Smooth muscle cell of the brain vasculature (primary cell): Measurements from ENCODE around the gene PCDHGC4.
A peak's percentile ranks its signal among the peaks of the same experiment; 100 is the strongest.

Experiments
- DNase-seq: peaks from one replicate; pipeline ENCODE4 v3.0.0-alpha.2; 2012; ENCODE audit warnings: low read depth, low spot score

The PCDHGC4 gene

DNA sequence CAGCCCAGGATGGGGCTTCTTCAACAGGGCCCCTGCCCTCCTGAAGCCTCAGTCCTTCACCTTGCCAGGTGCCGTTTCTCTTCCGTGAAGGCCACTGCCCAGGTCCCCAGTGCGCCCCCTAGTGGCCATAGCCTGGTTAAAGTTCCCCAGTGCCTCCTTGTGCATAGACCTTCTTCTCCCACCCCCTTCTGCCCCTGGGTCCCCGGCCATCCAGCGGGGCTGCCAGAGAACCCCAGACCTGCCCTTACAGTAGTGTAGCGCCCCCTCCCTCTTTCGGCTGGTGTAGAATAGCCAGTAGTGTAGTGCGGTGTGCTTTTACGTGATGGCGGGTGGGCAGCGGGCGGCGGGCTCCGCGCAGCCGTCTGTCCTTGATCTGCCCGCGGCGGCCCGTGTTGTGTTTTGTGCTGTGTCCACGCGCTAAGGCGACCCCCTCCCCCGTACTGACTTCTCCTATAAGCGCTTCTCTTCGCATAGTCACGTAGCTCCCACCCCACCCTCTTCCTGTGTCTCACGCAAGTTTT lies 27.6 kb downstream of the PCDHGC4 start:
- DNase-seq, result no peak

DNA sequence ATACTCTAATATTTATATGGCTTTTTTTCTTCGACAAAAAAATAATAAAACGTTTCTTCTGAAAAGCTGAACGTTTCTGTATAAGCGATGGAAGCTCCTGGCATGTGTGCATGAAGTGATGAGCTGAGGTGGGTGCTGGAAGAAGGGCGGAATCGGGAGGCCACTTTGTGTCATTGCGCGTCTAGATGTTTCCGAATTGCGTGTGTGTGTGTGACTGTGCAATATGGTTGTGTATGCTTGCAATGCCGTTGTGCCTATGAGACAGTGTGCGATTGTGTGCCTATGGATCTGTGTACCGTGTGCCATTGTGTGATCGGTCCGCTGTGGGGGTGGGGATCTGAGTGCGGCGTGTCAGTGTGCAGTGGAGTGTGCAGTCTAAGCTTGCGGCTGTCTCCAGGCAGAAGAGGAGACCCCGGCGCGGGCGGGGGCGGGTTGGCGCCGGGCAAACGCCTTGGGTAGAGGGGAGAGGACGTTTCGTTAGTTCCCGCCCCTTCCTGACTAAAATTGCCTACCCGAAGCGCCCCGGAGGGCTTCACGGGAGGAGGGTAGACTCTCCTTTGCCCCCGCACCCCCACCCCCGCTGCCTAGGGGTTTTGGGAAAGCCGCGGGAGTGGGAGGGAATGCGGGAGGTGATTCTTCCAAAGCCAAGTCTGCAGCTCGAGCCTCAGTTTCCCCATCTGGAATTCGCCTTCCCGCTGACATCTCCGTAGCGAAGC lies 28.2 kb downstream of the PCDHGC4 start:
- no peak for DNase-seq

DNA sequence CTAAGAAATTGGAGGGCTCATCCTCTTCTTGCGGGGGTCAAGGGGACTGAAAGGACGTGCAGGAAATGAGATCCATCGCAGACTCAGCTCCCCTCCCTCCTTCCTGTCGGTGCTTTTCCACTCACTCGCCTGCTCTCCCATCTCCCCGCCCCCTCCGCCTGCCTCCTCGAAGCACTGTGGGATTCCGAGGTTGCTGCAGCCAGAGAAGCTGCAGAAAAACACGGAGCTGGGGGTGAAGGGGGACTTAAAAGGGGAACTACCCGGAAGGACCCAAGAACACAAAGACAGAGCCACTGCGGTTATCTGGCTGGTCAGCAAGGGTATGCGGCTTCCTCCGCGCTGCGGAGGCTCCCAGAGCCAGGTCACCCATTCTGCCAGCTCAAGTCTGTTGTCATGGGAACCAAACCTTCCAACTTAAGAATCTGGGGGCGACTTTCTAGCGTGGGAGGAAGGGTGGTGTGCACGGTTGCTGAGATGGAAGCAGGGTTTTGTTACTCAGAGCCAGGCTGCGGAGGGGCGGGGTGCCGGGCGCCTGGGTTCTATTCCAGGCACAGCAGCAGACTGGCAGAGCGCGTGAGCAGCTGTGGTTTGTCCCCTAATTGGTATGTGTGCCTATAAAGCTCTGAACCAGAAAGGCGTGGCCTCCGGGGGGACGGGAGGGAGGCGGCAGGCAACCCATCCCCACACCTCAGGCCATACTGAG lies 28.9 kb downstream of the PCDHGC4 start:
- no peak for DNase-seq

DNA sequence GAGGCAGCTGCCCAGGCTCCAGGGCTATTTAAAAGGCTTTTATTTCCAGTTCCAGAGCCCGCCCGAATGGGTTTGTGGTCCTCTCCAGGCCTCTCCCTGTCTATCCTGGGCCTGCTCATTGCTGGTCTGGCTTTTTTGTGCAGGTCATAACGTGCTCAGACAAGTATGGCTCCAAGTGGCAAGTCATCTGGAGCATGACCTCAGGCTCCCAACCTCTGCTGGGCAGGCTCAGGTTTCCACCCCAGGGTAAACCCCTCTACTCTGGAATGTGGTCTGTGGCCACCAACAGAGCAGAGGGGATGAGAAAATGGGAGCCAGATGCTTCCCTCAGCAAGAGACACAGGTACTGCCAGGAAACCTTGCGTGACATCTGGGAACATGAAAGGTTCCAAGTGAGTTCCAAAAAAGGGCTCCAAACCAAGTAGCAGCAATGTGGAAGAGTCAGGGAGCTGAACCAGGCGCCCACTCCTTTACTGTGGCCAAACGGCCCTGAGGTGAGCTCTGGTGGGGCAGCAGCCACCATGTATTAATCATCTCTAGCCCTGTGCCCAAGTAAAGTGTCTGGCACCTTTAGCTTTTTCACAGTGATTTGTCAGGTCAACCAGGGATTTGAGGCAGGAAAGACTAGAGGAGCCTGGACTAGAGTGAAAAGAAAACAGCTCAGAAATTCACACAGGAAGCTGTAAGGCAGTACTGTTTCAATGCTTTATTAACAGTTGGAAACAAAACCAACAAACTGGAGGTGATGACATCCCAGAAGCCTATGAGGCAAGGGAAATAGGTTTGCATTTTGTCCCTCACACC lies 29.7 kb downstream of the PCDHGC4 start:
- DNase-seq, result no peak

DNA sequence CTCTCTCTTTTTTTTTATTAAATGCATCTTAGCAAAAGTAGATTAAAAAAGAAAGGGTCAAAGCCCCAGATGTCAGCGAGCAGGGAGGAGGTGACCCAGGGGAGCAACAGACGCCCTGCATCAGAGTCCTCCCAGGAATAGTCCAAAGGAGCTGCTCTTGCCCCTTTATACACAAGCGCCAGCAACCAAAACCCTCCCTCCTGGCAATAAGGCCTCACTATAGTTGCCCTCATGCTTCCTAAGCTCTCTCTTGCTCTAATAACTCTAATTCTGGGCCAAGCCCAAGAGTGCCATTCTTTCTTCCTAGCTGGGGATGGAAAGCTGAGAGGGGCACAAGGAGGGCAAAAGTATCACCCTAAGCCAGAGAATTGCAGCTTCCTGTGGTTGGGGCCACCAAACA lies 30.3 kb downstream of the PCDHGC4 start:
- DNase-seq, result no peak

DNA sequence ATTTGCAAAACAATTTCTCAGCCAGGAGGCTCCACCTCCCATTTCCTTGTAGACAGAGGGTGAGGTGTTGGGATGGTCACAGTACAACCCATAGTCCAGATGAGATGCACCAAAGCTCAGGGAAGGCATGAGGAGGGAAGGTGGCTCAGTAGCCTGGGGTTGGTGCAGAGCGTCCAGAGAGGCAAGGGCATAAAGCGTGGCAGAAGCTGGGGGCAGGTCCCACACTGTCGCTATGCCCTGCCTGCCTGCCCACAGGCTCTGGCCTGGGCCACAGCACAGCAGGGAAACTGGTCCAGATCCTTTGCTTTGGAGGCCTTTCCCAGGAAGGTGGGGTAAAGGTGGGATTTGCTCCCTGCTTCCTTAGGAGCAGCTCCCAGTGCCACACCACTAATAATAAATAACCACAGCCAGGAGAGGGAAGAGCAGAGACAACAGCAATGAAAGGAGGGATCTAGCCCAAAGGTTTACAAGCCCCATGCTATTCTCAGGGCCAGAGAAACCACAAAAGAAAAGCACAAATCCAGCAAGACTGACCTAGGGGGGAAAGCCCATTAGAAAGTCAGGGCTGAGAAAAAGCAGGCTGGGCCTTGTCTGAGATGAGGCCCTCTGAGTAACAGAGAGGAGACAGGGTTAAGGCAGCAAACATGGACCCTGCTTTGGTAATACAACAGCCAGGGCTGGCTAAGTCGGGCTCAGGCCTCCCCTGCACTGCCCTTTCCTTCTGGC lies 31.3 kb downstream of the PCDHGC4 start:
- no peak for DNase-seq

DNA sequence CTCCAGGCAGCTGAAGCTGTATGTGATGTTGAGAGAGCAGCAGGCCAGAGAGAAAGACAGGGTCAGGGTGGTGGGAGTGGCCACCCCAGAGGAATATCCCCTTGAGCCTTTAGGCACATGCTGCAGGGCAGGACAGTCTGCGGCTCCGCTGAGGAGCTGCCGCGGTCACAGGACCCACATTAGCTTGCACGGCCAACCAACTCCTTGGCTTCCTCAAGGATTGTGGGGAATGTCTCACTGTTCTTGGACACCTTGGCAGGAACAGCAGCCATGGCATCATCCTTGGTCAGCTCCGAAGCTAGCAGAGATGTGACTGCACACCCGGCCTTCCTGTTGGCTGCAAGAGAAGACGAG lies 31.8 kb downstream of the PCDHGC4 start:
- no peak for DNase-seq

DNA sequence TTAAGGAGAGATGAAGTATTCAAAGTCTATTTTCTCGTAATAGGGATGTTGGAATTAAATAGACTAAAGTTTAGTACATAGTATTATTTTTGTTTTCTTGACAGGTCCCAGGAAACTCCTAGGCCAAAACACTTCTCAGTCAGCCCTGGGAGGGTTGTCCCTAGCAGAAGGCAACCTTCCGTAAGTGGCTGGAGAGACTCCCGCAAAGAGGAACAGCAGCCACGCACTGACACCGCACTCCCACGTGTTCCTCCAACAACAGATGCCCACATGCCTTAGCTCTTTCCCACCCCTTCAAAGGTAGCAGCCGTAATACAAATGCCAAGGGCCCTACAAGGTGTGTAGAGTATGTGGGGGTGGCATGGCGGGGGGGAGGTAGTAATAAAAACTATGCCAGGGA lies 32.5 kb downstream of the PCDHGC4 start:
- DNase-seq, result no peak

DNA sequence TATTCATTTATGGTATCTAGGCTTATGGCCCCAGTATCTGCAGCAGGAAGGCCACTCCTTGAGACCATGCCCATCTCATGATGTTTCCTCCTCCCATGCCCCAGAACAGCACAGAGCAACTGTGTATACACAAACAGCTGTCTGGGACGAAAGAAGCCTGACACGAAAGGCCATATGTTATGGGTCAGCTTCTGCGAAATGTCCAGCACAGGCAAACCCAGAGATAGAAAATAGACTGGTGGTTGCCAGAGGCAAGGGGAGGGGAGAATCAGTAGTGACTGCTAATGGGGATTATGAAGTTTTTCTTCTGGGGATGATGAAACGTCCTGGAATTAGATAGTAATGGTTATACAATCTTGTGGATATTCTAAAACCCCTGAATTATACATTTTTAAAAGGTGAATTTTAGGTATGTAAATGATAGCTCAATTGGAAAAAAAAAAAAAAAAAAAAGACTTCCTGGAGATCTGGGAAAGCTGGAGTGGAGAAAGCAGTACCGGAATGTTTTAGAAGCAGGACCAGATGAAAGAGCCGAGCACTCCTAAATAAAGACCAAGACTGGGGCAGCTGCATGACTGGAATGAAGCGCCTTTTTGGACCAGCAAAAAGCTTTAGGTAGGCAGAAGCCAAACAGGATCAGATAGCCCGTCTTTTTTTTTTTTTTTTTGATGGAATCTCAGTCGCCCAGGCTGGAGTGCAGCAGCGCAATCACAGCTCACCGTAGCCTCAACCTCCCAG lies 33.2 kb downstream of the PCDHGC4 start:
- DNase-seq, result no peak

DNA sequence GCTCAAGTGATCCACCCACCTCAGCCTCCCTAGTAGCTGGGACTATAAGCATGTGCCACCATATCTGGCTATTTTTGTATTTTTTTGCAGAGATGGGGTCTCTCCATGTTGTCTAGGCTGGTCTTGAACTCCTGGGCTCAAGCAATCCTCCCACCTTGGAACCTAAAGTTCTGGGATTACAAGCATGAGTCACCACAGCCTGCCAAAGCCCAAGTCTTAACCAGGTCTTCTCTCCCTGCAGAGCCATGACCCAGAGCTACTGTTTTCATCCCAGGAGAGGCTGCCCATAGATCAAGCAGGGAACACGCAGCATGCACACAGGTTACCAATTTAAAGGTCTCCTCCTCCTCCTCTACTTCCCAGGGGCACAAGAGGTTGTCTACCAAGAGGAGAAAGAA lies 33.8 kb downstream of the PCDHGC4 start:
- DNase-seq, result no peak

DNA sequence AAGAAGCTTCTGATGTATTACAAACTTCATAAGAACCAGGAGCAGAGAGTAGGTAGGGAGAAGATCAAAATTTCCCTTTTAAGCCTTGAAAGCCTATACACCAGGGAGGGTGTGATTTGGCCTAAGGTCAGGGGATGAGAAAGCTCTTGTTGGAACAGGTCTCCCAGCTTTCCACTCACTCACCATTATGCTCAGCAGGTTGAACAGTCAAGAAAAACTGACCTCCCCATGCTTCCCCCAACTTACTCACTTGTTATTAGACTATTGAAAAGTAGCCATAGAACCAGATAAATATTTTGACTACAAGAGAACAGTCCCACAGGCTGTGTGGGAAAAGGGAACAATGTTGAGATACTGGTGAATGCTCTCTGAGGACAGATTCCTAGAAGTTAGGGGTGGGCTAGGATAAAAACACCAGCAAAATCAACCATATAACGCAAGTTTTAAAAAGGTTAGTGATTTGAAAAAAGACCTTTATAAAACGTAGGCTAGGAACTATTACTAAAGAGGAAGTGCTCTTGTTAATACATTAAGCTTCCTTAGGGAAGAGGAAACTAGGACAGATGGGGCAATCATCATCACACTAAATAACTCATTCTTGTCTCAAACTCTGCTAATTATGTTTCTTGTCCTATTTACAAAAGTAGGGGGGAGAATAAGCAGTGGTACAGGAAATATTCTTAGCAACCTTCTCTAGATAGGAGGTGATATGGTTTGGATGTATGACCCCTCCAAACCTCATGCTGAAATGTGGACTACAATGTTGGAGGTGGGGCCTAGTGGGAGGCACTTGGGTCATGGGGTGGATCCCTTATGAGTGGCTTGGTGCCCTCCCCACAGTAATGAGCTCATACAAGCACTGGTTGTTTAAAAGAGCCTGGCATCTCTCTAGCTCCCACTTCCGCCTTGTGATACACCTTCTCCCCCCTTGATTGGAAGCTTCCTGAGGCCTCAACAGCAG lies 35.1 kb downstream of the PCDHGC4 start:
- no peak for DNase-seq

DNA sequence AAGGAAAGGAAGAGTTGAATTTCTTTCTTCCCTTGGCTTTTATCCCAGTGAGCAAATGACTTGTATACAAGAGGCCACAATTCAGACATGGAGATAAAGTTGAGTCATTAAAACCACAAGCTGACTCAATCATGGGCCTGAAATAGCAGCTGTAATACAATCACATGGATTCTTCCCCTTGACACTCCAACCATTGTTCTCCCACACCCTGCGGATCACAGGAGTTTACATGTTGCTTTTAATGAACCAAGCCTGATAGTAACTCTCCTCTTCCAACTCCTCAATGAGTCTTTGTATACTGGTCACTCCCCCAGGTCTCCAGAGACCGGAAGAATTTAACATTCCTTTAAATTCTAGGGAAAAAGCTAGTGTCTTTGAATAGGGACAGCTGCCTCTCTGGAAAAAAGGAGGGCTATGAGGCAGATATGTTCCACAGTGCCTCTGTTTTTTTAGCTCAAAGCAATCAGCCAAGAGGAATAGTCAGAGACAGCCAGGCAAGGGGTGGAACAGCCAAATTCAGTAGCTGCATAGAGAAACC lies 36.5 kb downstream of the PCDHGC4 start:
- DNase-seq, result peak; percentile 92

DNA sequence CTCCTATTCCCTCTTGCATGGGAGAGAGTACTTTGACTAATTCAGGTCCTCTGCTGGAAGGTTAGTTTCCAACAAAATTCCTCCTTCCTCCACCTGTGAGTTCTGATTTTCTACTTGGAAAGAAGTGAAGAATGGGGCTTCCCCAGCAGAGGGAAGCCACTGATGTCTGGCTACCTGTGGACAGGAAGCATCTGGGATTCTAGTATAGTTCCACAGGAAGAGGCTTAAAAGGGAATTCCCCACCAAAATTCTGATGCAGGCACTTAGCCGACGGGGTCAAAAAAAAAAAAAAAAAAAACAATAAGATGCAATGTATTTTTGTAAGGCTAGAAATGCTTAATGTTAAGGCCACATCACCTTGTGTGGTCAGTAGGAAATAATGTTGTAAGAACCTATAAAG lies 37.5 kb downstream of the PCDHGC4 start:
- DNase-seq, result no peak

DNA sequence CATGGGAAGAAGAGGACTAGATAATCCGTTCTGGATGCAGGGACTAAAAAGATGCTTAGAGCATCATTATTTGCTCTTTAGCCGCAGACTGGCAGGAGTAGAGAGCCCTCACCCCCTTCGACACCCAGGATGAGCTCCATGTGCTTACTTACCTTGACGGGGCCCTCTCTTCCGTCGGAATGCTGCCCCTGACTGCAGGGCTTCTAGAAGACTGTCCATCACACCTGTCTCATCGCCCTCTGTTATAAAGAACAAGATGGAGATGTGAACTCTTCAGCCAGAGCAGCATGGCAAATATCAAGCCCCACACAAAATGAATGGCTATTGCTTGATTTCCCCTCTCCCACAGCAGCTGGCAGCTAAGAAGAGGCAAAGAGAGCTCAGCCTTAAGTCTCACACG lies 39.2 kb downstream of the PCDHGC4 start:
- DNase-seq, result no peak

DNA sequence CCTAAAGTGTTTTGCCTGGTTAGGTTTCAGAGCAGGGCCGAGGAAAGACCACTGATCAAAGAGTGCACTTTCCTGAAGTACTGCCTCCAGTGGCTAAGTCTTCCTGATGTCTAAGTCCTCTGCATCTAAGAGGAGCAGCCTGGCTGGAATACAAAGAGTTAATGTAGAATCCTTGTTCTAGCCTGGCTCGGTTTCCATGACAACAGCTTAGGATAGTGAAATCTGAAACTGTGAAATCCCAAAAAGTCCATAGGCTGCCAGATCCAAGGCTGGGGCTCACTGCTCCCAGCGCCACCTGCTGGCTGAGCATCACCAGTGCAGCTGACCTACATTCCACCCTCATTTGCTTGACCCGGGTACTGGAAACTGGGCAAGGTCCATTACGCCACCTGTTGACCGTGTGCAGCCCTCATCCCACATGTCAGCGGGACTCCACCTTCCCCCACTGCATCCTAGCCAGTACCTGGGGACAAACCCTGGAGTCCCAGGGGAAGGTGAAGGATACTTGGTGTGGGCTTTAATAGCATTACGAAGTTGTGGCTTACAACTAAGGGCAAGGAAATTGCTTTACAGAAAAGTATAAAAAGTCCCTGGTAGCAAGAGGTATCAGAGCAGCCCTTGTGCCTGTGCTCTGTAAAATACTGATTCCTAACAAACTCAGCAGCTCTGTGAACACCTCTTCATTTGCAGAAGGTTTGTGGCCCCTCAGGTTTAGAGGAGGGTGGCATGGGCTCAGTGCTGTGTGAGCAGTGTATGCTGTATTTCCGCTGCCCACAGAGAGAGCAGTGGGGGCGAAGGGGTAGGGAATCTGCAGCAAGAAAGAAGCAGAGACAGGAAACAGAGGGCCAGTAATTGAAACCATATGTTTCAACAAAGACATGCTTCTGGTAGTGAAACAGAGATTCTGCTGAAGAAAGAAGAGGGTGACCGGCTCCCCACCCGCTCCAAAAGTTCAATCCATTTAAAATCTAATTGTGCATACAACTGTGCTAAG lies 40.1 kb downstream of the PCDHGC4 start:
- DNase-seq, result peak; percentile 92

DNA sequence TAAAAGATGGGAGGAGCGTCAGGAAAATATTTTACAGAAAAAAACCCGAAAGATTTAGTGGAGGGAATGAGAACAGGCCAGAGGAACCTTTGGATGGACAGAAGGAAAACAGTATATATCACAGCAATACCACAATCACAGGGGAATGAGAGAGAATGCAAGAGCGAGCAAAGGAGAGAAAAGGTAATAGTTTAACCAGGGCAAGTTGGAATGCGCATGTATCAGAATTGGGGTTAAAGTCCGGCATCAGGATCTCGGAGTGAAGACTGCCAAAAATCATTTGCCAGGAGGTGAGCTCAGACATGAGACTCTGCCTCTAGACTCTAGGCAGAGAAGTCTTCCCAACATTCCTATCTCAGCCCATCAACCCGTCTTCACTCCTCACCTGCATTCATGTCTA lies 40.8 kb downstream of the PCDHGC4 start:
- DNase-seq, result no peak

DNA sequence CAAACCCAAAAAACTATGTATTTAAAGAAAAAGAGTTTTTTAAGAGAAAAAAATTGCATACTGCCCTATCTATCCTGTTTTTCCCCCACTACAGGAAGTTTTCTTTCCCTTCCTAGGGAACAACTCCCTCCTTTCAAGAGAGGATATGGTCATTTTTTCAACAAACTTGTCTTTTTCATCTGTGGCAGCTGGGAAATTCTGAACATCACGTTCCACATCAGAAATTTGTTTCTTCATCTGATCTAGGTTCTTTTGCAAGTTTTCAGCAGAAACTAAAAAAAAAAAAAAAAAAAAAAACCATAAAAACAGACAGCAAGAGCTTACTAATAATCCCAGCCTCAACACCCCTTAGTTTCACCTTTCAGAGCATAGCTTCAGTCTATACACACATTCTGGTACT lies 42.6 kb downstream of the PCDHGC4 start:
- no peak for DNase-seq

DNA sequence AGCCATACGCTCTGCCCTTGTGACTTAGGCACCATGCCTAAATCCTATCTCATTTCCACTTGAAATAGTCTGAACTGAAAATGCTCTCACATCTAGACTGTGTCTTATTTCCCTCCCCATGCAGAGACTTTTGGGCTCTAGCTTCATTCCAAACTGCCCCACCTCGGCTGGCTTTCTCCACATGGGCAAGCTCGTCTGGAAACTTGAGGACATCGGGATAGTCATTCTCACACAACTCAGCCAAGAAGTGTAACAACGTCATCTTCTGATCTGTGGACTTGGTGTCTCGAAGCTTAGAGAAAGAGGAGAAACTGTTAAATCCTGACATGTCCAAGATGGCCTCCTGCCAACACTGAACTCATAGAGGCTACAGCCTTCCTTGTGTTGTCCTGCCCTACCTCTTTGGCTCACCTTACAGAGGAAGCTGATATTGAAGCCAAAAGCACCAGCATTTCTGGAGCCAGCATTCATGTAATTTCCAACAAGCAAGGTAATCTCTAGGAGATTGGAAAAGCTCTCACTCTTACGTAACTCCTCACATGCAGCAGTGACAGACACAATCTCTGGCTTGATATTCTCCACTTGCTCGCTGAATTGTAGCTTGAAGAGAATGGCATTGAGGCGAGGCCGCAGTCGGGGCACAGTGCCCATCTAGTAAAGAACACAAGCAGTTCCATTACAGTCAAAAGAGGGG lies 43.6 kb downstream of the PCDHGC4 start:
- no peak for DNase-seq
